Memory B cell (primary cell): ENCODE results near the gene OSBPL10.
A peak's percentile ranks its signal among the peaks of the same experiment; 100 is the strongest.
"Not testable (repeated sequence)": the region's sequence is repeated elsewhere in the genome, so short reads cannot be mapped to it uniquely, and the experiment has no call there.

Experiments
- ATAC-seq: fragments of 150-1000 bp; cut with Tn5 transposase; 2 replicates; pipeline ENCODE4 v1.10.0; 2021; ENCODE audit warnings: low read depth, mild to moderate bottlenecking, moderate library complexity
- DNase-seq, 2 donors: peaks; one replicate each; pipeline ENCODE4 v3.0.0; 2022; ENCODE audit warnings: low spot score in 2 of 2
- H3K27ac Mint-ChIP-seq: one replicate; pipeline ENCODE4 v1.8.0; 2022; ENCODE audit warnings: mild to moderate bottlenecking, moderate library complexity, mixed read lengths
- H3K27me3 Mint-ChIP-seq: one replicate; pipeline ENCODE4 v1.8.0; 2022; ENCODE audit warnings: mixed read lengths
- H3K36me3 Mint-ChIP-seq: one replicate; pipeline ENCODE4 v1.8.0; 2022; ENCODE audit warnings: mild to moderate bottlenecking, mixed read lengths
- H3K4me1 Mint-ChIP-seq: one replicate; pipeline ENCODE4 v1.8.0; 2022; ENCODE audit warnings: mixed read lengths
- H3K4me3 Mint-ChIP-seq: one replicate; pipeline ENCODE4 v1.8.0; 2022; ENCODE audit warnings: mild to moderate bottlenecking, moderate library complexity, mixed read lengths
- H3K9me3 Mint-ChIP-seq: one replicate; pipeline ENCODE4 v1.8.0; 2022; ENCODE audit warnings: mixed read lengths

Gene OSBPL10

GRCh38 chr3:31791090-31791430, 190.0 kb downstream of the OSBPL10 start:
- no peak overlapping the region for H3K4me3 Mint-ChIP-seq
- peaks cover 37% of the 10 kb centered on the region for H3K36me3 Mint-ChIP-seq
- no peaks in the 10 kb centered on the region for H3K9me3 Mint-ChIP-seq
- H3K27ac Mint-ChIP-seq, result peak overlapping the region; percentile 1
- ATAC-seq (no peak), DNase-seq (no peak)
- H3K27me3 Mint-ChIP-seq, result no peaks in the 10 kb centered on the region
- H3K4me1 Mint-ChIP-seq, result peaks cover 21% of the 10 kb centered on the region

- Mint-ChIP-seq H3K27me3 (no peaks in the 10 kb centered on the region), H3K4me1 (peaks cover 15% of the 10 kb centered on the region), H3K36me3 (peaks cover 31% of the 10 kb centered on the region), H3K9me3 (no peaks in the 10 kb centered on the region), H3K4me3 (no peak overlapping the region), H3K27ac (peak overlapping the region; percentile 1)
- no peak for DNase-seq
- ATAC-seq, result no peak
These were observed 190.6 kb downstream of the OSBPL10 start for GRCh38 chr3:31790193-31791089.

- Mint-ChIP-seq H3K4me1 (peaks cover 13% of the 10 kb centered on the region), H3K36me3 (peaks cover 25% of the 10 kb centered on the region), H3K27me3 (no peaks in the 10 kb centered on the region), H3K9me3 (no peaks in the 10 kb centered on the region), H3K4me3 (no peak overlapping the region), H3K27ac (peak overlapping the region; percentile 4)
- DNase-seq (no peak), ATAC-seq (no peak)
These were observed 191.6 kb downstream of the OSBPL10 start for GRCh38 chr3:31789429-31789828.

GRCh38 chr3:31785734-31786133, 195.3 kb downstream of the OSBPL10 start:
- ATAC-seq, result no peak
- H3K4me1 Mint-ChIP-seq, result peaks cover 24% of the 10 kb centered on the region
- no peaks in the 10 kb centered on the region for H3K9me3 Mint-ChIP-seq
- peaks cover 39% of the 10 kb centered on the region for H3K36me3 Mint-ChIP-seq
- H3K4me3 Mint-ChIP-seq, result no peak overlapping the region
- DNase-seq, result no peak
- H3K27ac Mint-ChIP-seq, result peak overlapping the region; percentile 67
- H3K27me3 Mint-ChIP-seq, result no peaks in the 10 kb centered on the region

GRCh38 chr3:31785286-31785685, 195.8 kb downstream of the OSBPL10 start:
- H3K27ac Mint-ChIP-seq, result no peak overlapping the region
- H3K9me3 Mint-ChIP-seq, result no peaks in the 10 kb centered on the region
- ATAC-seq (no peak), DNase-seq (no peak)
- peaks cover 25% of the 10 kb centered on the region for H3K4me1 Mint-ChIP-seq
- no peak overlapping the region for H3K4me3 Mint-ChIP-seq
- H3K36me3 Mint-ChIP-seq, result peaks cover 41% of the 10 kb centered on the region
- no peaks in the 10 kb centered on the region for H3K27me3 Mint-ChIP-seq

- Mint-ChIP-seq H3K4me1 (peaks cover 32% of the 10 kb centered on the region), H3K36me3 (peaks cover 43% of the 10 kb centered on the region)
- not testable (repeated sequence) for ATAC-seq, DNase-seq, H3K9me3 Mint-ChIP-seq, H3K27me3 Mint-ChIP-seq, H3K4me3 Mint-ChIP-seq, H3K27ac Mint-ChIP-seq
These were observed 197.2 kb downstream of the OSBPL10 start for GRCh38 chr3:31783851-31784250.

GRCh38 chr3:31782306-31782705, 198.8 kb downstream of the OSBPL10 start:
- H3K27me3 Mint-ChIP-seq, DNase-seq, H3K27ac Mint-ChIP-seq, H3K4me3 Mint-ChIP-seq, ATAC-seq, H3K9me3 Mint-ChIP-seq: not testable (repeated sequence)
- peaks cover 40% of the 10 kb centered on the region for H3K4me1 Mint-ChIP-seq
- H3K36me3 Mint-ChIP-seq, result peaks cover 46% of the 10 kb centered on the region

GRCh38 chr3:31779514-31779913, 201.5 kb downstream of the OSBPL10 start:
- Mint-ChIP-seq H3K4me1 (peaks cover 51% of the 10 kb centered on the region), H3K9me3 (peaks cover 4% of the 10 kb centered on the region), H3K27me3 (no peaks in the 10 kb centered on the region), H3K36me3 (peaks cover 54% of the 10 kb centered on the region), H3K4me3 (no peak overlapping the region), H3K27ac (peak overlapping the region; percentile 69)
- DNase-seq, result no peak
- no peak for ATAC-seq

GRCh38 chr3:31777887-31778286, 203.2 kb downstream of the OSBPL10 start:
- Mint-ChIP-seq H3K4me1 (peaks cover 61% of the 10 kb centered on the region), H3K27me3 (no peaks in the 10 kb centered on the region), H3K27ac (peak overlapping the region; percentile 58), H3K4me3 (no peak overlapping the region), H3K36me3 (peaks cover 52% of the 10 kb centered on the region), H3K9me3 (peaks cover 4% of the 10 kb centered on the region)
- ATAC-seq, result no peak
- no peak for DNase-seq

GRCh38 chr3:31777092-31777491, 204.0 kb downstream of the OSBPL10 start:
- ATAC-seq (no peak), DNase-seq (no peak)
- peaks cover 44% of the 10 kb centered on the region for H3K36me3 Mint-ChIP-seq
- H3K27ac Mint-ChIP-seq, result peak overlapping the region; percentile 58
- peaks cover 56% of the 10 kb centered on the region for H3K4me1 Mint-ChIP-seq
- no peak overlapping the region for H3K4me3 Mint-ChIP-seq
- H3K9me3 Mint-ChIP-seq, result peaks cover 4% of the 10 kb centered on the region
- no peaks in the 10 kb centered on the region for H3K27me3 Mint-ChIP-seq

GRCh38 chr3:31776016-31776415, 205.0 kb downstream of the OSBPL10 start:
- Mint-ChIP-seq H3K27me3 (no peaks in the 10 kb centered on the region), H3K9me3 (peaks cover 4% of the 10 kb centered on the region), H3K4me3 (no peak overlapping the region), H3K27ac (peak overlapping the region; percentile 12), H3K4me1 (peaks cover 49% of the 10 kb centered on the region), H3K36me3 (peaks cover 34% of the 10 kb centered on the region)
- no peak for DNase-seq
- no peak for ATAC-seq

GRCh38 chr3:31775383-31775782, 205.7 kb downstream of the OSBPL10 start:
- H3K36me3 Mint-ChIP-seq, result peaks cover 30% of the 10 kb centered on the region

GRCh38 chr3:31772758-31773473, 208.1 kb downstream of the OSBPL10 start:
- Mint-ChIP-seq H3K4me1 (peaks cover 42% of the 10 kb centered on the region), H3K27me3 (no peaks in the 10 kb centered on the region), H3K9me3 (no peaks in the 10 kb centered on the region), H3K36me3 (peaks cover 18% of the 10 kb centered on the region), H3K4me3 (no peak overlapping the region), H3K27ac (peak overlapping the region; percentile 62)
- DNase-seq (no peak), ATAC-seq (no peak)

More at GRCh38 chr3:31775383-31775782, 205.7 kb downstream of the OSBPL10 start:
- ATAC-seq (no peak), DNase-seq (no peak)
- H3K9me3 Mint-ChIP-seq, result peaks cover 4% of the 10 kb centered on the region
- peaks cover 47% of the 10 kb centered on the region for H3K4me1 Mint-ChIP-seq
- peak overlapping the region; percentile 23 for H3K27ac Mint-ChIP-seq
- no peak overlapping the region for H3K4me3 Mint-ChIP-seq
- no peaks in the 10 kb centered on the region for H3K27me3 Mint-ChIP-seq

- DNase-seq, result no peak
- H3K4me1 Mint-ChIP-seq, result peaks cover 43% of the 10 kb centered on the region
- H3K27ac Mint-ChIP-seq, result peak overlapping the region; percentile 62
- ATAC-seq, result no peak
- peaks cover 20% of the 10 kb centered on the region for H3K36me3 Mint-ChIP-seq
- no peak overlapping the region for H3K4me3 Mint-ChIP-seq
- no peaks in the 10 kb centered on the region for H3K9me3 Mint-ChIP-seq
- H3K27me3 Mint-ChIP-seq, result no peaks in the 10 kb centered on the region
These were observed 208.8 kb downstream of the OSBPL10 start for GRCh38 chr3:31772272-31772671.
